Endothelial cell of hepatic sinusoid (primary cell): ENCODE results near the gene HIF1AN.

Experiments
- in situ Hi-C: cut with HindIII; loops from 2 replicates; pipeline ENCODE4 v1.10.0; 2017; ENCODE audit warnings: low sequenced_read_pairs

HIF1AN gene

DNA sequence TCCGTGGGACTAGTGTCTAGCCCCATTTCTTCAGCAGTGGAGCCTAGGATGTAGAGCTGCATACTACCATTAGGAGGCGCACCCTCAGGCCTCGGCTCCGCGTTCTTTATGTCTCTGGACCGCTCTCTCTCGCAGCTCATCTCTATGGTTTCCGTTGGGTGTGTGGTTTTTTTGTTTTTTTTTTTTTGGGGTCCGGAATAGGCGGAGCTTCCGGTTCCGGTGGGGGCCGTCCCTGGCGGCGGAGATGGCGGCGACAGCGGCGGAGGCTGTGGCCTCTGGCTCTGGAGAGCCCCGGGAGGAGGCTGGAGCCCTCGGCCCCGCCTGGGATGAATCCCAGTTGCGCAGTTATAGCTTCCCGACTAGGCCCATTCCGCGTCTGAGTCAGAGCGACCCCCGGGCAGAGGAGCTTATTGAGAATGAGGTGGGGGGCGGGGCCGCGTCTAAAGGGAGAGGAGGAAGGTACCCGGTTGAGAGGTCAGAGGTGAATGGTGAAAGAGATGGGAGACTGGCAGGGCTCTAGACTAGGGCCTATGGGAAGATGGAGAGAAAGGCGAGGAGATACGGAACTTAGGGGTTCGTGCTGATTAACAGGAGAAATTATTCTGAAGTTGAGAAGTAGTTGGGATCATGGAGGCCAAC, at the start of gene HIF1AN:
TSS of gene HIF1AN (plus strand) at position 229 of the 639 bp plus-strand sequence. CDS start at position 245, 16 bp downstream.
- in situ Hi-C loops, result no loop called here

GRCh38 chr10:100487529-100487928, 48.2 kb upstream of the HIF1AN start:
- in situ Hi-C loops, result no loop called here

- in situ Hi-C loops, result no loop called here
These were observed 46.3 kb upstream of the HIF1AN start for GRCh38 chr10:100489396-100489795.

DNA sequence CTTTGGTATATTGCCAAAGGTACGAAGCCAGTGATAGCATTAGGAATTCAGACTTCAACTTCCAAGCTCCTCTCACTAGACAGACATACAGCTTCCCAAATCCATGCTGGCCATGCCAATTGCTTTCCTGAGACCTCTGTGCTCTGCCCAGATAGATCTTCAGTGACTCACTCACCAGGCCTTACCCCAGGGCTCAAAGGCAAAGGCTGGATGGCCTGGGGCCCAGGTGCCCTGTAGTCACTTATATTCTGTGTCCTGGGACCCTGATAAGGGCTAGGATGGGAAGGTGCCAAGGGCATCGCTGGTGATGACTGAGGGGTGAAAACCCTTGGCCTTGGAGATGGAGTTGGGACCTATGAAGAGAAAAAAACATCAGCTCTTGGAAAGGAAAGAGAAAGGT, 45.2 kb upstream of the HIF1AN start:
- in situ Hi-C loops, result no loop called here

- in situ Hi-C loops, result loop anchor here (5.0 kb wide), 1 partner anchor 49 kb away; no protein-coding TSS in a partner anchor
These were observed 39.2 kb upstream of the HIF1AN start for GRCh38 chr10:100496567-100496966.

GRCh38 chr10:100498059-100498458, 37.7 kb upstream of the HIF1AN start:
- in situ Hi-C loops, result loop anchor here (5.0 kb wide), 1 partner anchor 51 kb away; no protein-coding TSS in a partner anchor

DNA sequence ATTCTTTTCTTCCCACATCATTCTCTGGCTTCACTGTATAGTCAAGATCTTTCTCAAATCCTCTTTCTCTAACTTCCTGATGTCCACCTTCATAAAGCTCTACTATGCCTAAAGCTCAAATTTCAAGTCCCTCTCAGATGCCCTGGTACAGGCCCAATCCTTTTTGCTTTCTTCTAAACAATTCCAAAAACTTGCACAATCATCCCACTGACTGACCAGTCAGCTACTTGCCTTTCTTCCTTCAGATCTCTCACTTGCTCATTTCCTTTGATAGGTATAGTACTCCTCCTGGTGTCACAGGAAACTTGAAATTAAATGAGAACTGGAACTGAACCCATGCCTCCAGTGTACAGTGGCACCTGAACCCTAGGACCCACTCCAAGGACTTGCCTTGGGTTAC, 34.3 kb upstream of the HIF1AN start:
- in situ Hi-C loops, result loop anchor here (25.0 kb wide), 1 partner anchor 164 kb away; the partner anchor contains the start of genes PKD2L1 and SCD

GRCh38 chr10:100502926-100503494, 32.7 kb upstream of the HIF1AN start:
- in situ Hi-C loops, result loop anchor here (25.0 kb wide), 1 partner anchor 166 kb away; the partner anchor contains the start of genes PKD2L1 and SCD

DNA sequence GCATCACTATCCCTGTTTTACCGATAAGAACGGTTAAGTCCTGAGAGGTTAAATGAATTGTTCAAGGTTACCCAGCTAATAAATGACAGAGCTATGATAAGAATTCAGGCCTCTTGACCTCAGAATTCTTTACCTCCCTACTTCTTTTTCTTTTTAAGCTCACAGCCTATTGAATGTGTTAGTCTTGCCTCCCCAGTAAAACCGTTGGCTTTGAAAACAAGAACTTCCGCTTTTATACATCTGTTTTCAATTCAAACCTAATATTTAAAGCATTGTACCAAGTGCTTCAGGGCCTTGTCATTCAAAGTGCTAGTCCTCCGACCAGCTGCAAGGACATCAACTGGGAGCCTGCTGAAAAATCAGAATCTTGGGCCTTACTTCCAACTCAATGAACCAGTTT, 31.6 kb upstream of the HIF1AN start:
- in situ Hi-C loops, result loop anchor here (25.0 kb wide), 1 partner anchor 167 kb away; the partner anchor contains the start of genes PKD2L1 and SCD

- in situ Hi-C loops, result loop anchor here (25.0 kb wide), 1 partner anchor 168 kb away; the partner anchor contains the start of genes PKD2L1 and SCD
These were observed 30.6 kb upstream of the HIF1AN start for GRCh38 chr10:100505164-100505563.

GRCh38 chr10:100506596-100507356, 29.0 kb upstream of the HIF1AN start:
- in situ Hi-C loops, result loop anchor here (25.0 kb wide), 1 partner anchor 169 kb away; the partner anchor contains the start of genes PKD2L1 and SCD

GRCh38 chr10:100507357-100507732, 28.4 kb upstream of the HIF1AN start:
- in situ Hi-C loops, result loop anchor here (25.0 kb wide), 1 partner anchor 170 kb away; the partner anchor contains the start of genes PKD2L1 and SCD

DNA sequence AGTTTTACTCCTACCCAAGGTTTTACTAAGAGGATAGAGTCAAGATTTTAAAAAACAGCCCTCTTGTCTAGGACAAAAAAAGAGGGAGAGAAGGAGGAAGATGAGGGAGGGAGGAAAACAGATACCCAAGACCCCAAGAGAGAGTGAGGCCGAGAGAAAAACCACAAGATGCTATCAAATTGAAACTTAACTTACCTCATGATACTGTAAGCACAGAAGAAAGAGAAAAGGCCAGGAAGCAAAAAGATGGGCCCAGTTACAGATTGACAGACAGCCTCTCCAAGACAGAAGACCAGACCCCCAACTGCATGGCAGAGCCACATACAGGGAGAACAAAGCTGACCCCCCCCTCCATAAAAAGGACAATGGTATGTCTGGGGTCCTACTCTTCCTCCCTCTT, 27.5 kb upstream of the HIF1AN start:
- in situ Hi-C loops, result loop anchor here (25.0 kb wide), 1 partner anchor 171 kb away; the partner anchor contains the start of genes PKD2L1 and SCD

GRCh38 chr10:100508691-100509150, 27.0 kb upstream of the HIF1AN start:
- in situ Hi-C loops, result loop anchor here (25.0 kb wide), 1 partner anchor 171 kb away; the partner anchor contains the start of genes PKD2L1 and SCD

GRCh38 chr10:100509241-100509840, 26.4 kb upstream of the HIF1AN start:
- in situ Hi-C loops, result loop anchor here (25.0 kb wide), 1 partner anchor 172 kb away; the partner anchor contains the start of genes PKD2L1 and SCD

DNA sequence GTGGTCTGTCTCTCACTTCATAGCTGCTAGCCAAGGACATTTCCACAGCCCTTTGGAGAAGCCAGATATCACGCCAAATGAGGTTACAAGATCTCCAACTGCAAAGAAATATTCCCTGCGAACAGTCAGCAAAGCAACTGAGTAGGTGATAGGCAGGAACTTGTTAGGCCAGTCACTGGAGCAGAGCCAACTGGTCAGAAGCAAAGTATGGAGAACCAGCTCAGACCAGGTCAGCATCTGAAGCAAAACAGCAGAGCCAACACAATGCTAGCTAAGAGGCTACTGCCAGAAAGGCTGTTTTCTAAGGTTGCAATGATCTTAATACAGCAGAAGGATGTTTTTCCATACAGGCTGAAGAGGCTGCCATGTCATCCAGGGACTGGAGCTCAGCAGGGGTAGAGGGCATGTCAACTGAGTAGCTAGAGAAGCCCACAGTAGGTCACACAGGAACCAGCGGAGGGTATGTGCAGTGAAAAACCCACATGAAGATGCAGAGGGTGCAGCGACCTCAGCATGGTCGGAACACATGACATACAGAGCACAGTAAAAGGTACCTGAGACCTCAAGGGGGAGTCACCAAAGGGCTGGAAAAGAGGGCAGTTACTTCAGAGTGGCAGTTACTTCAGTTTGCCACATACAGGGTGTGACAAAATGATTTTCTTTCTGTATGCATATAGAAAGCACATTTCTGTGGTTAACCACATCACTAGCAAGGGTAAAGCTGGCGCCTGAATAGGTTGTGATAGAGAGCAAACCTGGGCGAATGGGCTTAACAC, 25.0 kb upstream of the HIF1AN start:
- in situ Hi-C loops, result loop anchor here (25.0 kb wide), 1 partner anchor 173 kb away; the partner anchor contains the start of genes PKD2L1 and SCD

GRCh38 chr10:100515612-100516011, 20.1 kb upstream of the HIF1AN start:
- in situ Hi-C loops, result loop anchor here (25.0 kb wide), 1 partner anchor 178 kb away; the partner anchor contains the start of genes PKD2L1 and SCD

GRCh38 chr10:100516847-100517246, 18.9 kb upstream of the HIF1AN start:
- in situ Hi-C loops, result loop anchor here (25.0 kb wide), 1 partner anchor 180 kb away; the partner anchor contains the start of genes PKD2L1 and SCD

DNA sequence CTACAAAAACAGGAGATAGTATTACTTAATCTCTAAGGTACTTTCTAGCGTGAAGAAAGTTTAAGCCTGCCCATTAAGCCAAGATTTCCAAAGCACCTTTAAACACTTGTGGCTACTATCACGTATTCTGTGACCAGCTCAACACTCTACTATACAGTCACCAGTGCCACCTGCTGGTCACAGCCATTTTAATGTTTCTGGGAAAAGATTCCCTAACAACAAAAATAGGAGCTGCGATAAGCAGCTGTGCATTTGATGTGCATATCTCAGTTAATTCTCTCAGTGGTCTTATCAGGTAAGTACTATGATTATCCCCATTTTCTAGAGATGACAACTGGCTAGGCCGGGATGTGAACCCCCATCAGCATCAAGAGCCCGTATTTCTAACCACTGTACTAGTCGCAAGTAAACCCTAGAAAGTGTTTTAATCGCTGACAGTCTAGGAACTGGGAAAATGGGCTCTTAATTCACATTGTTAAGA, 16.9 kb upstream of the HIF1AN start:
- in situ Hi-C loops, result loop anchor here (25.0 kb wide), 1 partner anchor 182 kb away; the partner anchor contains the start of genes PKD2L1 and SCD
